HL-60 (cell line): ENCODE data around the gene KDF1.
A peak's percentile ranks its signal among the peaks of the same experiment; 100 is the strongest.
"Not testable (repeated sequence)": the region's sequence is repeated elsewhere in the genome, so short reads cannot be mapped to it uniquely, and the experiment has no call there.

Experiments
- DNase-seq, 2 experiments: peaks; one replicate each; pipeline ENCODE4 v3.0.0-alpha.2; 2010 to 2020; ENCODE audit warnings: low read depth in 1 of 2, low spot score in 1 of 2
- H3K27ac ChIP-seq: fragments of 250-450 bp; sonication (Bioruptor Pico); replicated peaks from 2 replicates; pipeline ENCODE4 v1.5.1; 2020; ENCODE audit warnings: mild to moderate bottlenecking, moderate library complexity
- H3K27me3 ChIP-seq: fragments of 250-450 bp; sonication (Bioruptor Pico); 2 replicates; pipeline ENCODE4 v1.5.1; 2021; ENCODE audit warnings: mild to moderate bottlenecking, moderate library complexity; ENCODE audit not compliant: insufficient read depth, poor library complexity, severe bottlenecking
- H3K4me3 ChIP-seq: replicated peaks from 2 replicates; pipeline ENCODE4 v1.5.1; 2011; ENCODE audit warnings: mild to moderate bottlenecking, control low read depth, low read length; ENCODE audit not compliant: insufficient read depth
- CTCF ChIP-seq: IDR thresholded peaks from one replicate; pipeline ENCODE4 v1.5.1; 2011; ENCODE audit warnings: low read length, control low read depth, inconsistent platforms; ENCODE audit not compliant: insufficient read depth
- GABPA ChIP-seq: IDR thresholded peaks from 2 replicates; pipeline ENCODE4 v1.6.1; 2012; ENCODE audit warnings: low read depth
- POLR2AphosphoS5 ChIP-seq: IDR thresholded peaks from 2 replicates; pipeline ENCODE4 v1.6.1; 2012; ENCODE audit warnings: low read depth
- REST ChIP-seq: IDR thresholded peaks from 2 replicates; pipeline ENCODE4 v1.6.1; 2012; ENCODE audit warnings: low read depth; ENCODE audit not compliant: insufficient replicate concordance
- SPI1 ChIP-seq: IDR thresholded peaks from 2 replicates; pipeline ENCODE4 v1.6.1; 2012; ENCODE audit warnings: low read depth, mild to moderate bottlenecking, borderline replicate concordance

Gene KDF1

GRCh38 chr1:26994020-26994786 is 33.9 kb upstream of the KDF1 start:
- H3K27me3 ChIP-seq, result peaks cover 34% of the 10 kb centered on the region
- TF ChIP-seq POLR2AphosphoS5 (no peak), CTCF (no peak), SPI1 (no peak), GABPA (no peak), REST (no peak)
- no peak for DNase-seq
- H3K27ac ChIP-seq, result no peak overlapping the region
- peak overlapping the region; percentile 54 for H3K4me3 ChIP-seq

- peak in 1 of 2 experiments; percentile 18 for DNase-seq
- H3K4me3 ChIP-seq, result peak within 1 kb of the TSS; percentile 54
- no peak for TF ChIP-seq GABPA
- TF ChIP-seq SPI1, result no peak
- no peak for TF ChIP-seq REST
- H3K27ac ChIP-seq, result no peak within 1 kb of the TSS
- H3K27me3 ChIP-seq, result peaks cover 34% of the 10 kb centered on the region
Measured at GRCh38 chr1:26993237-26994019, 33.2 kb upstream of the KDF1 start, which contains the start of gene TRNP1. TRNP1 (plus strand) TSS chr1:26993692; CDS start chr1:26993787, 95 bp downstream.

GRCh38 chr1:26991310-26992116 is 31.2 kb upstream of the KDF1 start:
- no peak for TF ChIP-seq SPI1
- peaks cover 36% of the 10 kb centered on the region for H3K27me3 ChIP-seq
- DNase-seq, result peak in 1 of 2 experiments; percentile 61
- H3K27ac ChIP-seq, result no peak overlapping the region
- no peak overlapping the region for H3K4me3 ChIP-seq

GRCh38 chr1:26989403-26990109 is 29.3 kb upstream of the KDF1 start:
- H3K4me3 ChIP-seq, DNase-seq, H3K27ac ChIP-seq: not testable (repeated sequence)
- H3K27me3 ChIP-seq, result peaks cover 32% of the 10 kb centered on the region
